ENCODE measurements around the gene SORCS1. TPM values are rescaled to one million over a fixed set of nuclear protein-coding genes. Genes with fewer than 3 reads are reported as not detected.

Gene SORCS1
- total and polyA plus RNA-seq, 2 of the 8 experiments (the other 6 are each of a cell fraction or from before 2014, with no cell fraction given) = 4.1 to 4.6 TPM

DNA sequence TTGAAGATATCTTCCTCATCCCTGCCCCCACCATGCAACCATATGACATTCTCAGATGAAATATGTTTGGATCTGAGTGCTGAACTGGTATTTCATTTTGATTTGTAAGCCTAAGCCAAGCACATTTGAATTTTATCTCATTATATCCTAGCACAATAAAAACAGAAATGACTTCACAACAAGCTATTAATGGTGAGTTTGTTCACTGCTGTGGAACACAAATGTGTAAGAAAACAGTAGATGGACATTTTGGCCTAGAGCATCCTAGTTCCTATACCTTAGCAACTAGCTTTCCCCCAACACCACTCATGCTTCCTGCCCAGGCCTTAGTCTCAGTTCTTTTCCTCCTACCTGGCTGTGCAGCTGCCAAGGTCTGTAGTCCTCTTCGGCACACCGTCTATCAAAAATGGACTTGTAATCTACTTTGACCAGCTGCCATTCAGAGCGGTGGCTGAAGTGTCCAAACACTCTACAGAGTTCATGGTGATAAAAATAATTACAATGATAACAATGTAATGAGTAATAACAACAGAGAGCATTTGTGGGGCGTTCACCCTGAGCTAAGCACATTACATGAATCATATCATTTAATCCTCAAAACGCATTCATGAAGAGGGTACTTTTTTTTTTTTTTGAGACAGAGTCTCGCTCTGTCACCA lies 491.9 kb downstream of the SORCS1 start:
- no peaks in the 10 kb centered on the region for H3K23me2 ChIP-seq (ENCODE audit: low read depth, low read length)
- H3K14ac ChIP-seq (ENCODE audit: insufficient read length) = no peak overlapping the region
- no peak overlapping the region for H2BK20ac ChIP-seq (ENCODE audit: low read length)
- no peak overlapping the region for H3K56ac ChIP-seq (replicated peaks; ENCODE audit: insufficient read length, low read depth, low read length)
- no peaks in the 10 kb centered on the region for H3K27me3 ChIP-seq (replicated peaks in 1 of 4; ENCODE audit: control insufficient read depth in 3 of 4, extremely low read depth in 1 of 4, insufficient read depth in 3 of 4, low read length in 3 of 4)
- H2BK12ac ChIP-seq (ENCODE audit: low read depth, low read length) = no peak overlapping the region
- H3K36me3 ChIP-seq (ENCODE audit: control insufficient read depth in 2 of 4, insufficient read depth in 4 of 4, low read length in 3 of 4) = no peaks in the 10 kb centered on the region
- WGBS, 2 experiments (ENCODE audit: extremely low coverage in 1 of 2, insufficient coverage in 1 of 2, insufficient read length in 1 of 2, insufficient replicate concordance in 2 of 2, low coverage in 1 of 2, low lambda C conversion rate in 2 of 2, missing lambda C conversion rate in 1 of 2) = 100% methylated on average over 6 of the region's 6 CpGs; no CpG with 5 or more reads in 1 of the 2 experiments
- H3K79me1 ChIP-seq (ENCODE audit: low read depth, low read length) = no peaks in the 10 kb centered on the region
- no peak overlapping the region for H3K4me2 ChIP-seq (ENCODE audit: insufficient read depth in 1 of 2, low read depth in 2 of 2, low read length in 2 of 2)
- no peak overlapping the region for H4K8ac ChIP-seq (ENCODE audit: extremely low read depth, insufficient read depth, low read length)
- no peak overlapping the region for H2AFZ ChIP-seq (ENCODE audit: low read length)
- no peak overlapping the region for H2AK5ac ChIP-seq (ENCODE audit: low read depth, low read length)
- no peak overlapping the region for H3K18ac ChIP-seq (ENCODE audit: extremely low read depth, low read length)
- H3K79me2 ChIP-seq (ENCODE audit: control insufficient read depth in 1 of 2, insufficient read depth in 2 of 2, low read length in 2 of 2) = no peaks in the 10 kb centered on the region
- H3K4me3 ChIP-seq (ENCODE audit: extremely low read depth in 1 of 4, insufficient read depth in 2 of 4, low read depth in 3 of 4, low read length in 4 of 4) = no peak overlapping the region
- DNase-seq (ENCODE audit: low read depth in 1 of 2, low spot score in 2 of 2) (no peak), FAIRE-seq (no peak)
- H4K20me1 ChIP-seq (replicated peaks in 1 of 2; ENCODE audit: control insufficient read depth in 1 of 2, insufficient read depth in 2 of 2, low read length in 2 of 2) = no peaks in the 10 kb centered on the region
- no peak overlapping the region for H2BK15ac ChIP-seq (ENCODE audit: low read length)
- no peak overlapping the region for H3K9ac ChIP-seq (replicated peaks in 1 of 4; ENCODE audit: extremely low read depth in 1 of 4, low read depth in 3 of 4, low read length in 3 of 4)
- no peak overlapping the region for H4K91ac ChIP-seq (replicated peaks; ENCODE audit: insufficient read length, low read length)
- H3K4me1 ChIP-seq (replicated peaks in 1 of 4; ENCODE audit: control insufficient read depth in 3 of 4, insufficient read depth in 4 of 4, low read length in 3 of 4) = no peaks in the 10 kb centered on the region
- ChIA-PET POLR2A (ENCODE audit: partially characterized antibody) (no interaction called here), CTCF (ENCODE audit: partially characterized antibody) (interaction anchor here (0.6 kb wide), 1 partner anchor 127 kb away, joined by 5 read pairs; no protein-coding TSS in a partner anchor)
- H4K5ac ChIP-seq (ENCODE audit: insufficient read length, low read depth, low read length) = no peak overlapping the region
- H2BK5ac ChIP-seq (ENCODE audit: low read depth, low read length) = no peak overlapping the region
- H3K9me3 ChIP-seq (ENCODE audit: insufficient read depth in 2 of 2, low read depth in 1 of 2, low read length in 1 of 2) = no peaks in the 10 kb centered on the region; a peak in 1 of 4 replicates
- H2BK120ac ChIP-seq (replicated peaks; ENCODE audit: low read depth, low read length) = no peak overlapping the region
- no peak overlapping the region for H3K27ac ChIP-seq (ENCODE audit: low read depth, low read length)
- H3K23ac ChIP-seq (ENCODE audit: insufficient read length) = no peak overlapping the region
- H3K4ac ChIP-seq (replicated peaks; ENCODE audit: insufficient read length, low read depth, low read length) = no peak overlapping the region
- TF ChIP-seq RAD21 (IDR thresholded peaks at IDR 0.05 in 1 of 2, conservative IDR thresholded peaks at IDR 0.05 in 1 of 2; ENCODE audit: low read depth in 2 of 2, low read length in 2 of 2) (no peak), SRF (IDR thresholded peaks at IDR 0.05; ENCODE audit: low read depth, low read length) (no peak), TAF1 (IDR thresholded peaks at IDR 0.05; ENCODE audit: low read depth, low read length) (no peak), CEBPB (IDR thresholded peaks at IDR 0.05; ENCODE audit: low read depth, low read length) (no peak), EGR1 (IDR thresholded peaks at IDR 0.05; ENCODE audit: borderline replicate concordance, low read depth, low read length) (no peak), JUN (IDR thresholded peaks at IDR 0.05; ENCODE audit: low read depth, low read length) (no peak), USF2 (IDR thresholded peaks at IDR 0.05; ENCODE audit: low read length) (no peak), CTCF (IDR thresholded peaks at IDR 0.05; ENCODE audit: control extremely low read depth in 1 of 3, insufficient read depth in 1 of 3, low read depth in 1 of 3, low read length in 3 of 3) (no peak), GTF2F1 (IDR thresholded peaks at IDR 0.05; ENCODE audit: borderline replicate concordance, low read depth, low read length) (no peak)
